Measurements from ENCODE around the gene MEF2A.

Gene MEF2A

GRCh38 chr15:99552111-99552510, 13.7 kb upstream of the MEF2A start:
- no peaks in the 10 kb centered on the region for H3K9me3 ChIP-seq
- H3K36me3 ChIP-seq (replicated peaks), result no peaks in the 10 kb centered on the region
- no peaks in the 10 kb centered on the region for H3K27me3 ChIP-seq (ENCODE audit: low read depth)
- in situ Hi-C loops (cut with MboI; ENCODE audit: low sequenced_read_pairs), result no loop called here
- no peak overlapping the region for H3K4me3 ChIP-seq
- DNase-seq (ENCODE audit: low spot score in 2 of 2), result no peak
- H3K4me1 ChIP-seq, result no peaks in the 10 kb centered on the region

GRCh38 chr15:99554880-99555488, 10.8 kb upstream of the MEF2A start:
- H3K27me3 ChIP-seq (ENCODE audit: low read depth), result no peaks in the 10 kb centered on the region; the same call in 1 of the 2 replicates
- DNase-seq (ENCODE audit: low spot score in 2 of 2), result no peak
- no peaks in the 10 kb centered on the region for H3K4me1 ChIP-seq
- no peaks in the 10 kb centered on the region for H3K36me3 ChIP-seq (replicated peaks)
- in situ Hi-C loops (cut with MboI; ENCODE audit: low sequenced_read_pairs), result no loop called here
- no peak overlapping the region for H3K4me3 ChIP-seq
- no peaks in the 10 kb centered on the region for H3K9me3 ChIP-seq

GRCh38 chr15:99556011-99556410, 9.8 kb upstream of the MEF2A start:
- no peaks in the 10 kb centered on the region for H3K4me1 ChIP-seq
- no peaks in the 10 kb centered on the region for H3K9me3 ChIP-seq
- peaks cover 5% of the 10 kb centered on the region; the same call in 1 of the 2 replicates for H3K27me3 ChIP-seq (ENCODE audit: low read depth)
- in situ Hi-C loops (cut with MboI; ENCODE audit: low sequenced_read_pairs), result no loop called here
- H3K4me3 ChIP-seq, result no peak overlapping the region
- no peaks in the 10 kb centered on the region for H3K36me3 ChIP-seq (replicated peaks)
- no peak for DNase-seq (ENCODE audit: low spot score in 2 of 2)

GRCh38 chr15:99556578-99556977, 9.2 kb upstream of the MEF2A start:
- DNase-seq (ENCODE audit: low spot score in 2 of 2), result no peak
- in situ Hi-C loops (cut with MboI; ENCODE audit: low sequenced_read_pairs), result no loop called here
- Histone ChIP-seq H3K36me3 (replicated peaks) (no peaks in the 10 kb centered on the region), H3K4me1 (no peaks in the 10 kb centered on the region), H3K9me3 (no peaks in the 10 kb centered on the region), H3K27me3 (ENCODE audit: low read depth) (peaks cover 5% of the 10 kb centered on the region; the same call in 1 of the 2 replicates), H3K4me3 (no peak overlapping the region)

GRCh38 chr15:99558084-99558483, 7.7 kb upstream of the MEF2A start:
- in situ Hi-C loops (cut with MboI; ENCODE audit: low sequenced_read_pairs), result no loop called here

GRCh38 chr15:99558571-99558970, 7.2 kb upstream of the MEF2A start:
- H3K4me3 ChIP-seq, result no peak overlapping the region
- no peak for DNase-seq (ENCODE audit: low spot score in 2 of 2)
- no peaks in the 10 kb centered on the region for H3K36me3 ChIP-seq (replicated peaks)
- H3K27me3 ChIP-seq (ENCODE audit: low read depth), result peaks cover 5% of the 10 kb centered on the region; the same call in 1 of the 2 replicates
- in situ Hi-C loops (cut with MboI; ENCODE audit: low sequenced_read_pairs), result no loop called here
- H3K4me1 ChIP-seq, result no peaks in the 10 kb centered on the region
- H3K9me3 ChIP-seq, result no peaks in the 10 kb centered on the region

More at GRCh38 chr15:99558084-99558483, 7.7 kb upstream of the MEF2A start:
- Histone ChIP-seq H3K27me3 (ENCODE audit: low read depth) (peaks cover 5% of the 10 kb centered on the region; the same call in 1 of the 2 replicates), H3K4me1 (no peaks in the 10 kb centered on the region), H3K4me3 (no peak overlapping the region), H3K9me3 (no peaks in the 10 kb centered on the region), H3K36me3 (replicated peaks) (no peaks in the 10 kb centered on the region)
- no peak for DNase-seq (ENCODE audit: low spot score in 2 of 2)

GRCh38 chr15:99561476-99562230, 4.1 kb upstream of the MEF2A start:
- no peak for DNase-seq (ENCODE audit: low spot score in 2 of 2)
- in situ Hi-C loops (cut with MboI; ENCODE audit: low sequenced_read_pairs), result no loop called here
- Histone ChIP-seq H3K9me3 (no peaks in the 10 kb centered on the region), H3K4me1 (peaks cover 6% of the 10 kb centered on the region), H3K27me3 (ENCODE audit: low read depth) (peaks cover 5% of the 10 kb centered on the region; the same call in 1 of the 2 replicates), H3K36me3 (replicated peaks) (no peaks in the 10 kb centered on the region), H3K4me3 (no peak overlapping the region)

- DNase-seq (ENCODE audit: low spot score in 2 of 2), result no peak
- H3K9me3 ChIP-seq, result no peaks in the 10 kb centered on the region
- peaks cover 9% of the 10 kb centered on the region for H3K4me1 ChIP-seq
- in situ Hi-C loops (cut with MboI; ENCODE audit: low sequenced_read_pairs), result no loop called here
- no peaks in the 10 kb centered on the region for H3K36me3 ChIP-seq (replicated peaks)
- H3K27me3 ChIP-seq (ENCODE audit: low read depth), result peaks cover 5% of the 10 kb centered on the region; the same call in 1 of the 2 replicates
- H3K4me3 ChIP-seq, result no peak overlapping the region
Measured at GRCh38 chr15:99562238-99562637, 3.5 kb upstream of the MEF2A start.

- peak in 1 of 2 experiments; percentile 14 for DNase-seq (ENCODE audit: low spot score in 2 of 2)
- in situ Hi-C loops (cut with MboI; ENCODE audit: low sequenced_read_pairs), result no loop called here
Measured at GRCh38 chr15:99564221-99565048, 1.3 kb upstream of the MEF2A start.

GRCh38 chr15:99565049-99565298, 810 bp upstream of the MEF2A start:
- H3K27me3 ChIP-seq (ENCODE audit: low read depth), result peaks cover 5% of the 10 kb centered on the region; the same call in 1 of the 2 replicates
- peaks cover 28% of the 10 kb centered on the region for H3K4me1 ChIP-seq
- no peak for DNase-seq (ENCODE audit: low spot score in 2 of 2)
- peak overlapping the region; percentile 25 for H3K4me3 ChIP-seq
- no peaks in the 10 kb centered on the region for H3K9me3 ChIP-seq
- H3K36me3 ChIP-seq (replicated peaks), result no peaks in the 10 kb centered on the region
- in situ Hi-C loops (cut with MboI; ENCODE audit: low sequenced_read_pairs), result no loop called here

More at GRCh38 chr15:99564221-99565048, 1.3 kb upstream of the MEF2A start:
- Histone ChIP-seq H3K4me3 (peak overlapping the region; percentile 25), H3K4me1 (peaks cover 28% of the 10 kb centered on the region), H3K9me3 (no peaks in the 10 kb centered on the region), H3K27me3 (ENCODE audit: low read depth) (peaks cover 5% of the 10 kb centered on the region; the same call in 1 of the 2 replicates), H3K36me3 (replicated peaks) (no peaks in the 10 kb centered on the region)

GRCh38 chr15:99566157-99566897, 543 bp downstream of the MEF2A start:
- peaks cover 28% of the 10 kb centered on the region for H3K4me1 ChIP-seq
- H3K27me3 ChIP-seq (ENCODE audit: low read depth), result no peaks in the 10 kb centered on the region
- in situ Hi-C loops (cut with MboI; ENCODE audit: low sequenced_read_pairs), result no loop called here
- peak overlapping the region; percentile 72 for H3K4me3 ChIP-seq
- peak in 1 of 2 experiments; percentile 43 for DNase-seq (ENCODE audit: low spot score in 2 of 2)
- H3K36me3 ChIP-seq (replicated peaks), result no peaks in the 10 kb centered on the region
- H3K9me3 ChIP-seq, result no peaks in the 10 kb centered on the region

GRCh38 chr15:99568625-99569352, 3.0 kb downstream of the MEF2A start:
- in situ Hi-C loops (cut with MboI; ENCODE audit: low sequenced_read_pairs), result no loop called here
- DNase-seq (ENCODE audit: low spot score in 2 of 2), result peak in 1 of 2 experiments; percentile 46
- Histone ChIP-seq H3K27me3 (ENCODE audit: low read depth) (no peaks in the 10 kb centered on the region), H3K4me3 (no peak overlapping the region), H3K36me3 (replicated peaks) (0 out of 2 replicates have a peak, but pooled peaks cover 2% of the 10 kb centered on the region), H3K9me3 (no peaks in the 10 kb centered on the region), H3K4me1 (peaks cover 28% of the 10 kb centered on the region)

- DNase-seq (ENCODE audit: low spot score in 2 of 2), result no peak
- Histone ChIP-seq H3K36me3 (replicated peaks) (0 out of 2 replicates have a peak, but pooled peaks cover 2% of the 10 kb centered on the region), H3K9me3 (no peaks in the 10 kb centered on the region), H3K4me3 (no peak overlapping the region), H3K27me3 (ENCODE audit: low read depth) (no peaks in the 10 kb centered on the region), H3K4me1 (peaks cover 23% of the 10 kb centered on the region)
- in situ Hi-C loops (cut with MboI; ENCODE audit: low sequenced_read_pairs), result no loop called here
Measured at GRCh38 chr15:99571299-99571698, 5.5 kb downstream of the MEF2A start.
